HG03565 (cell line): ENCODE data around the gene ATP9B.

Experiments used
- ATAC-seq: cut with Tn5 transposase; IDR thresholded peaks from one replicate; pipeline ENCODE4 v1.9.1; 2021; ENCODE audit warnings: mild to moderate bottlenecking, moderate library complexity; ENCODE audit not compliant: unreplicated experiment

Gene ATP9B

GRCh38 chr18:79393181-79393634 is 324.0 kb downstream of the ATP9B start:
- no peak for ATAC-seq

GRCh38 chr18:79393635-79394533 is 324.7 kb downstream of the ATP9B start:
- ATAC-seq, result no peak

GRCh38 chr18:79394534-79395307 is 325.5 kb downstream of the ATP9B start:
- no peak for ATAC-seq

- ATAC-seq, result no peak
Measured at GRCh38 chr18:79395308-79395640, 326.1 kb downstream of the ATP9B start.

GRCh38 chr18:79395761-79396404 is 326.7 kb downstream of the ATP9B start, which contains the start of gene NFATC1:
NFATC1 (plus strand) TSS chr18:79395930; CDS start chr18:79396225, 295 bp downstream.
- ATAC-seq, result no peak

GRCh38 chr18:79396431-79397246 is 327.4 kb downstream of the ATP9B start:
- ATAC-seq, result no peak

GRCh38 chr18:79397247-79397829 is 328.1 kb downstream of the ATP9B start:
- ATAC-seq, result no peak

GRCh38 chr18:79397830-79398761 is 328.9 kb downstream of the ATP9B start:
- ATAC-seq, result no peak

- no peak for ATAC-seq
Measured at GRCh38 chr18:79399275-79400081, 330.3 kb downstream of the ATP9B start.

GRCh38 chr18:79400091-79400590 is 330.9 kb downstream of the ATP9B start:
- no peak for ATAC-seq

- ATAC-seq, result no peak
Measured at GRCh38 chr18:79400591-79401381, 331.6 kb downstream of the ATP9B start.

- no peak for ATAC-seq
Measured at GRCh38 chr18:79401494-79402208, 332.5 kb downstream of the ATP9B start.

- no peak for ATAC-seq
Measured at GRCh38 chr18:79402209-79402576, 333.0 kb downstream of the ATP9B start.

GRCh38 chr18:79402977-79403722 is 334.0 kb downstream of the ATP9B start:
- no peak for ATAC-seq

GRCh38 chr18:79403723-79404566 is 334.8 kb downstream of the ATP9B start:
- no peak for ATAC-seq
